ENCODE data around the gene AFF1.

Gene AFF1

GRCh38 chr4:87105101-87105845, 170.5 kb downstream of the AFF1 start:
- no peaks in the 10 kb centered on the region for H3K27me3 Mint-ChIP-seq
- H3K27ac Mint-ChIP-seq = no peak overlapping the region
- H3K36me3 Mint-ChIP-seq (ENCODE audit: low read depth) = peaks cover 48% of the 10 kb centered on the region
- H3K9me3 Mint-ChIP-seq = no peaks in the 10 kb centered on the region
- H3K4me1 Mint-ChIP-seq (ENCODE audit: low read depth) = peaks cover 56% of the 10 kb centered on the region
- no peak overlapping the region for H3K4me3 Mint-ChIP-seq

GRCh38 chr4:87108142-87108546, 173.3 kb downstream of the AFF1 start:
- no peak overlapping the region for H3K4me3 Mint-ChIP-seq
- H3K9me3 Mint-ChIP-seq = no peaks in the 10 kb centered on the region

GRCh38 chr4:87109121-87109520, 174.3 kb downstream of the AFF1 start:
- H3K9me3 Mint-ChIP-seq = no peaks in the 10 kb centered on the region
- no peak overlapping the region for H3K4me3 Mint-ChIP-seq
- H3K36me3 Mint-ChIP-seq (ENCODE audit: low read depth) = peaks cover 60% of the 10 kb centered on the region
- H3K4me1 Mint-ChIP-seq (ENCODE audit: low read depth) = peaks cover 33% of the 10 kb centered on the region
- no peaks in the 10 kb centered on the region for H3K27me3 Mint-ChIP-seq
- no peak overlapping the region for H3K27ac Mint-ChIP-seq

More at GRCh38 chr4:87108142-87108546, 173.3 kb downstream of the AFF1 start:
- Mint-ChIP-seq H3K4me1 (ENCODE audit: low read depth) (peaks cover 43% of the 10 kb centered on the region), H3K27ac (no peak overlapping the region), H3K36me3 (ENCODE audit: low read depth) (peaks cover 52% of the 10 kb centered on the region), H3K27me3 (no peaks in the 10 kb centered on the region)

- H3K9me3 Mint-ChIP-seq = no peaks in the 10 kb centered on the region
- H3K36me3 Mint-ChIP-seq (ENCODE audit: low read depth) = peaks cover 64% of the 10 kb centered on the region
- no peaks in the 10 kb centered on the region for H3K27me3 Mint-ChIP-seq
- no peak overlapping the region for H3K4me3 Mint-ChIP-seq
- no peak overlapping the region for H3K27ac Mint-ChIP-seq
- peaks cover 25% of the 10 kb centered on the region for H3K4me1 Mint-ChIP-seq (ENCODE audit: low read depth)
These were observed 175.1 kb downstream of the AFF1 start for GRCh38 chr4:87109945-87110344.

GRCh38 chr4:87112063-87112462, 177.3 kb downstream of the AFF1 start:
- H3K27ac Mint-ChIP-seq = no peak overlapping the region
- H3K27me3 Mint-ChIP-seq = no peaks in the 10 kb centered on the region
- H3K9me3 Mint-ChIP-seq = no peaks in the 10 kb centered on the region
- H3K4me1 Mint-ChIP-seq (ENCODE audit: low read depth) = peaks cover 9% of the 10 kb centered on the region
- H3K4me3 Mint-ChIP-seq = no peak overlapping the region
- H3K36me3 Mint-ChIP-seq (ENCODE audit: low read depth) = peaks cover 66% of the 10 kb centered on the region

- Mint-ChIP-seq H3K9me3 (no peaks in the 10 kb centered on the region), H3K27ac (no peak overlapping the region), H3K4me3 (no peak overlapping the region), H3K27me3 (no peaks in the 10 kb centered on the region), H3K4me1 (ENCODE audit: low read depth) (peaks cover 5% of the 10 kb centered on the region), H3K36me3 (ENCODE audit: low read depth) (peaks cover 61% of the 10 kb centered on the region)
These were observed 179.6 kb downstream of the AFF1 start for GRCh38 chr4:87114245-87115062.

GRCh38 chr4:87116231-87116630, 181.4 kb downstream of the AFF1 start:
- Mint-ChIP-seq H3K4me1 (ENCODE audit: low read depth) (peaks cover 20% of the 10 kb centered on the region), H3K36me3 (ENCODE audit: low read depth) (peaks cover 73% of the 10 kb centered on the region), H3K4me3 (no peak overlapping the region), H3K9me3 (no peaks in the 10 kb centered on the region), H3K27ac (no peak overlapping the region), H3K27me3 (no peaks in the 10 kb centered on the region)

- H3K4me3 Mint-ChIP-seq = no peak overlapping the region
- H3K27ac Mint-ChIP-seq = no peak overlapping the region
- H3K27me3 Mint-ChIP-seq = no peaks in the 10 kb centered on the region
- H3K9me3 Mint-ChIP-seq = no peaks in the 10 kb centered on the region
- peaks cover 65% of the 10 kb centered on the region for H3K36me3 Mint-ChIP-seq (ENCODE audit: low read depth)
- peaks cover 23% of the 10 kb centered on the region for H3K4me1 Mint-ChIP-seq (ENCODE audit: low read depth)
These were observed 182.4 kb downstream of the AFF1 start for GRCh38 chr4:87117051-87117731.

GRCh38 chr4:87117732-87118075, 182.9 kb downstream of the AFF1 start:
- H3K27me3 Mint-ChIP-seq = no peaks in the 10 kb centered on the region
- H3K9me3 Mint-ChIP-seq = no peaks in the 10 kb centered on the region
- H3K27ac Mint-ChIP-seq = no peak overlapping the region

GRCh38 chr4:87118421-87118820, 183.6 kb downstream of the AFF1 start:
- peaks cover 63% of the 10 kb centered on the region for H3K36me3 Mint-ChIP-seq (ENCODE audit: low read depth)
- no peaks in the 10 kb centered on the region for H3K27me3 Mint-ChIP-seq
- no peak overlapping the region for H3K4me3 Mint-ChIP-seq
- peaks cover 25% of the 10 kb centered on the region for H3K4me1 Mint-ChIP-seq (ENCODE audit: low read depth)
- no peaks in the 10 kb centered on the region for H3K9me3 Mint-ChIP-seq
- H3K27ac Mint-ChIP-seq = no peak overlapping the region

More at GRCh38 chr4:87117732-87118075, 182.9 kb downstream of the AFF1 start:
- no peak overlapping the region for H3K4me3 Mint-ChIP-seq
- H3K36me3 Mint-ChIP-seq (ENCODE audit: low read depth) = peaks cover 65% of the 10 kb centered on the region
- peaks cover 25% of the 10 kb centered on the region for H3K4me1 Mint-ChIP-seq (ENCODE audit: low read depth)

GRCh38 chr4:87118826-87119225, 184.0 kb downstream of the AFF1 start:
- Mint-ChIP-seq H3K4me1 (ENCODE audit: low read depth) (peaks cover 25% of the 10 kb centered on the region), H3K36me3 (ENCODE audit: low read depth) (peaks cover 59% of the 10 kb centered on the region), H3K27me3 (no peaks in the 10 kb centered on the region), H3K9me3 (no peaks in the 10 kb centered on the region), H3K4me3 (no peak overlapping the region), H3K27ac (no peak overlapping the region)

- Mint-ChIP-seq H3K36me3 (ENCODE audit: low read depth) (peaks cover 55% of the 10 kb centered on the region), H3K4me3 (no peak overlapping the region), H3K4me1 (ENCODE audit: low read depth) (peaks cover 25% of the 10 kb centered on the region), H3K27me3 (no peaks in the 10 kb centered on the region), H3K27ac (no peak overlapping the region), H3K9me3 (no peaks in the 10 kb centered on the region)
These were observed 185.2 kb downstream of the AFF1 start for GRCh38 chr4:87120010-87120409.

- no peak overlapping the region for H3K4me3 Mint-ChIP-seq
- H3K36me3 Mint-ChIP-seq (ENCODE audit: low read depth) = peaks cover 61% of the 10 kb centered on the region
- no peaks in the 10 kb centered on the region for H3K9me3 Mint-ChIP-seq
- H3K4me1 Mint-ChIP-seq (ENCODE audit: low read depth) = peaks cover 25% of the 10 kb centered on the region
- no peaks in the 10 kb centered on the region for H3K27me3 Mint-ChIP-seq
- no peak overlapping the region for H3K27ac Mint-ChIP-seq
These were observed 185.8 kb downstream of the AFF1 start for GRCh38 chr4:87120411-87121162.

GRCh38 chr4:87121341-87122065, 186.7 kb downstream of the AFF1 start:
- Mint-ChIP-seq H3K4me3 (no peak overlapping the region), H3K4me1 (ENCODE audit: low read depth) (peaks cover 25% of the 10 kb centered on the region), H3K27ac (no peak overlapping the region), H3K36me3 (ENCODE audit: low read depth) (peaks cover 60% of the 10 kb centered on the region), H3K9me3 (no peaks in the 10 kb centered on the region), H3K27me3 (no peaks in the 10 kb centered on the region)

Measured in stimulated activated naive CD8-positive, alpha-beta T cell treated with anti-CD3 and anti-CD28 coated beads, Interleukin-15, Interleukin-2, amounts not matched to agents 100 ng/mL and 50 ng/mL, for 24 hours (primary cell).